Ascending aorta (tissue), 2 donors: Measurements from ENCODE around the gene BCL2L13. TPM values are rescaled to one million over a fixed set of nuclear protein-coding genes. Genes with fewer than 3 reads are reported as not detected.

Experiments
- DNase-seq, 2 donors: peaks; one replicate each; pipeline ENCODE4 v3.0.0-alpha.2; 2019; ENCODE audit warnings: low spot score in 2 of 2
- H3K27ac ChIP-seq, 2 donors: fragments of 200-600 bp; sonication (generic); one replicate each; pipeline ENCODE4 v1.5.1; 2016 to 2017; ENCODE audit warnings: mild to moderate bottlenecking in 1 of 2
- H3K27me3 ChIP-seq: fragments of 200-600 bp; sonication (generic); one replicate; pipeline ENCODE4 v1.5.1; 2017
- H3K36me3 ChIP-seq, 2 donors: fragments of 200-600 bp; sonication (generic); one replicate each; pipeline ENCODE4 v1.5.1; 2016
- H3K4me1 ChIP-seq, 2 donors: fragments of 200-600 bp; sonication (generic); one replicate each; pipeline ENCODE4 v1.5.1; 2016 to 2017; ENCODE audit warnings: mild to moderate bottlenecking in 1 of 2
- H3K4me3 ChIP-seq, 2 donors: fragments of 200-600 bp; sonication (generic); one replicate each; pipeline ENCODE4 v1.5.1; 2016 to 2017; ENCODE audit warnings: mild to moderate bottlenecking in 1 of 2
- H3K9me3 ChIP-seq, 2 donors: fragments of 200-600 bp; sonication (generic); one replicate each; pipeline ENCODE4 v1.5.1; 2016
- CTCF ChIP-seq, 3 experiments: fragments of 200-600 bp in 2 of 3; fragments of 450-650 bp in 1 of 3; sonication (generic) in 2 of 3; IDR thresholded peaks; one replicate each; pipeline ENCODE4 v1.5.1; 2016 to 2019; ENCODE audit warnings: antibody characterized with exemption in 3 of 3, mild to moderate bottlenecking in 1 of 3, moderate library complexity in 1 of 3
- intact Hi-C: fragments of 100-400 bp; cut with DNase I; formaldehyde crosslinking; loops from one replicate; pipeline ENCODE4 v1.15.1; 2023
- total RNA-seq: library from RNA; depleted of rRNA; stranded (reverse); fragments of >200 nt; gene quantifications from one replicate; pipeline ENCODE4 v1.1.0, GENCODE V29; 2016

Gene BCL2L13
- total RNA-seq, 1 donor from 2014 or later, result 4.6 TPM

GRCh38 chr22:17705951-17706900 lies 67.7 kb downstream of the BCL2L13 start:
- no peaks in the 10 kb centered on the region for H3K27me3 ChIP-seq
- H3K9me3 ChIP-seq, result no peaks in the 10 kb centered on the region
- peak; percentile 21 to 76 for DNase-seq
- peak overlapping the region; percentile 42 to 59 for H3K4me3 ChIP-seq
- H3K36me3 ChIP-seq, result peaks cover 3 to 14% of the 10 kb centered on the region in 2 donors
- TF ChIP-seq CTCF (IDR thresholded peaks at IDR 0.05), result no peak
- intact Hi-C loops, result loop anchor here (2.0 to 10.0 kb wide), 3 partner anchors 21 to 369 kb away; partner anchors contain the start of genes BCL2L13 and PEX26
- H3K4me1 ChIP-seq, result no peaks in the 10 kb centered on the region
- H3K27ac ChIP-seq, result peak overlapping the region; percentile 65 to 67

- peak overlapping the region; percentile 65 to 67 for H3K27ac ChIP-seq
- H3K36me3 ChIP-seq, result peaks cover 3 to 14% of the 10 kb centered on the region in 2 donors
- no peaks in the 10 kb centered on the region for H3K4me1 ChIP-seq
- TF ChIP-seq CTCF (IDR thresholded peaks at IDR 0.05), result no peak
- intact Hi-C loops, result loop anchor here (2.0 to 10.0 kb wide), 3 partner anchors 20 to 368 kb away; partner anchors contain the start of genes BCL2L13 and PEX26
- DNase-seq, result no peak
- H3K4me3 ChIP-seq, result peak overlapping the region; percentile 42 to 59
- H3K9me3 ChIP-seq, result no peaks in the 10 kb centered on the region
- no peaks in the 10 kb centered on the region for H3K27me3 ChIP-seq
These were observed 68.4 kb downstream of the BCL2L13 start for GRCh38 chr22:17706947-17707346.

- TF ChIP-seq CTCF (IDR thresholded peaks at IDR 0.05), result no peak
- Histone ChIP-seq H3K4me1 (no peaks in the 10 kb centered on the region), H3K27ac (peak overlapping the region; percentile 65 to 67), H3K36me3 (peaks cover 0 to 9% of the 10 kb centered on the region in 2 donors), H3K9me3 (no peaks in the 10 kb centered on the region), H3K27me3 (no peaks in the 10 kb centered on the region), H3K4me3 (peak overlapping the region; percentile 42 to 59)
- DNase-seq, result no peak
- intact Hi-C loops, result loop anchor here (2.0 to 10.0 kb wide), 3 partner anchors 19 to 367 kb away; partner anchors contain the start of genes BCL2L13 and PEX26
These were observed 69.0 kb downstream of the BCL2L13 start for GRCh38 chr22:17707526-17707925.

- H3K27ac ChIP-seq, result no peak overlapping the region
These were observed 71.5 kb downstream of the BCL2L13 start for GRCh38 chr22:17710023-17710422.

GRCh38 chr22:17712441-17712840 lies 73.9 kb downstream of the BCL2L13 start:
- Histone ChIP-seq H3K4me3 (no peak overlapping the region), H3K9me3 (no peaks in the 10 kb centered on the region), H3K4me1 (no peaks in the 10 kb centered on the region), H3K27me3 (no peaks in the 10 kb centered on the region), H3K27ac (no peak overlapping the region), H3K36me3 (no peaks in the 10 kb centered on the region)
- DNase-seq, result no peak
- intact Hi-C loops, result no loop called here
- TF ChIP-seq CTCF (IDR thresholded peaks at IDR 0.05), result no peak

More at GRCh38 chr22:17710023-17710422, 71.5 kb downstream of the BCL2L13 start:
- intact Hi-C loops, result no loop called here
- Histone ChIP-seq H3K36me3 (no peaks in the 10 kb centered on the region), H3K9me3 (no peaks in the 10 kb centered on the region), H3K4me3 (no peak overlapping the region), H3K27me3 (no peaks in the 10 kb centered on the region), H3K4me1 (no peaks in the 10 kb centered on the region)
- no peak for TF ChIP-seq CTCF (IDR thresholded peaks at IDR 0.05)
- DNase-seq, result no peak
